SW480 (cell line): ENCODE measurements around the gene TRNP1.

ENCODE experiments used
- DNase-seq: peaks from one replicate; pipeline ENCODE4 v3.0.0-alpha.2; 2016; ENCODE audit warnings: low spot score

TRNP1 gene

DNA sequence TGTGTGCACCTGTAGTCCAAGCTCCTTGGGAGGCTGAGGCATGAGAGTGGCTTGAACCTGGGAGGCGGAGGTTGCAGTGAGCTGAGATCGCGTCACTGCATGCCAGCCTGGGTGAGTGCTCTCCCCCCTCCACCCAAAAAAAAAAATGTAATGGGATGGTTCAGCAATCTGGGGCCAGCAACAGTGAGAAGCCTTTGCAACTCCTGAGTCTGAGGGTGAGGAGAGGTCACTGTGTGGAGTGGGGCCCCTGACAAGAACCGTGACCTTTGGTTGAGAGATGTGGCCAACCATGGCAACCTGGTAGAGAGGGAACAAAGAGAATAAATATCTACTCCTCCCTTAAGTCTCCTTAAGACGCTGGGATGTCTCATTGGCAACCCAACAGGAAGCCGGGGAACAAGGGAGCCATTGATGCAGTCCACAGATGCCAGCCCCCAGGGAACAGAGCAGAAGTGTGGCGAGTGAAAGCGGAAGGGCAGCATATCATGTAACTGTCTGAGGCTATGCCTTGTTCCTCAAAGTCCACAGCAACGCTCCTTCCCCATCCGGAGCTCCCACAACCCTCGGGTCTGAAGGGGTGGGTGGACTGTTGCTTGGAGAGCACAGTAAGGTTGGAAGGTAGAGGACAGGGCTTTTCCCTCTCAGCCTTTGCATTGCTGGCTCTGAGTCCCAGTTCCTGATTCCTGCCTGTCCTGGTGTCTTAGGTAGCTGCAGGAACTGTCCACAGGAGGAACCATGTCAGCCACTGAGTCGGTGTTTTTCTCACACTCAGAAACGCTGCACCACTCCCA is 8.3 kb downstream of the TRNP1 start:
- peak; percentile 76 for DNase-seq

DNA sequence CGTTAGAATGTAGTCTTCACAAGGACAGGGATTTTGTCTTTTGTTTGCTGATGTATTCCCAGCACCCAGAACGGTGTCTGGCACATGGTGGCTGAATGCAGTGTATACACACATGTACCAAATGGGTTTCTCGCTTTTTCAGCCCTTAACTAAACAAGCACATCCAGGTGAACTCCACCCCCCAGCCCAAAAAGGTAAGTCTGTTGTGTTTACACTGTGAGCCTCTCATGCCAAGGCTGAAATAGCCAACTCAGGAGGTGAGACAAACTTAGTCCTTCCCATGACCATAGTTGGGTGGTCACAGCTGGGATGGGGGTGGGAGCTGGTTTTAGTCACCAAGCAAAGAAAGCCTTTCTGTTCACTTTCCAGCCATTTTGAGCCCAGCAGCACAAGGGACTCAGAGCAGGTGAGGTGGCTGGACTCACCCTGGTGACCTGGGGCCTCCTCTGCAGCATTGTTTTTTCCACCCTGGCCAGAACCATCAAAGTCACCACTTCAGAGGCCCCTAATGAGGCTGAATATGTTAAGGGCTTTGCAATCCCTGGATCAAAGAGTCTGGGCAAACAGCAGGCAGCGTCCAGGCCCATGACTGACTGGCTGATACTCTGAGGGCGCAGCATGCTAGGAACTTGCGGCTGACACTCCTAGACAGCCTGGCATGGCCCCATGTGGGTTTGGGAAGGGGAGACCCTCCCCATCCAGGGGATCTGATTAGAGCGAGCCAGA is 10.4 kb downstream of the TRNP1 start:
- peak; percentile 93 for DNase-seq

DNA sequence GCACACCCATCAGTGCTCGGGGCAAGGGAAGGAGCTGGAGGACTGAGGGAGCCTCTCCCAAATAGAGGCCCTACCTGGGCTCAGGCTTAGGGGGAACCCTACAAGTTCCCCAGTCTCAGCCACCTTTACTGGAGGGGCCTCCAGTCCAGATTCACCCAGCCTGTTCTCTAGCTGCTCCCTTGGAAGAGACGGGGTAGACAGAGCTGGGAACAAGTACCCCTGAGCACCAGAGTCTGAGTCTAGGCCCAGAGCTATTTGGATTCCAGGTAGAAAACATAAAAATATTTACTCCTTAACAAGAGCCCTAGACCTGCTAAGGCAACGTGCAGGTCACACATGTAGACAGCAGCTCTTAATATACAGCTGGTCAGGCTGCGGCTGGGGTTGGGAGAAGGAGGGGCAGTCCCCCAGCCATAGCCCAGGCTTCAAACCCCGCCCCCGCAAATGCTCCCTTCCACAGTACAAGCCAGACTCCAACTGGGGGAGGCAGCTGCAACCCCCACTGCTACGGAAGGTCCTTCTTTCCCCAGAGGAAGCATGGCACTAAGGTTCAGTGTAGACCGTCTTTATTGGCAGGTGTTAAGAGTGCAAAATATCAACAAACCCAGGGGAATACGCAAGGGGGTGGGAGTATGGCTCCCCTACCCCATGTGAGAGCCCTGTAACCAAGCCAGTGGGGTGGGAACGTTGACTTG is 11.1 kb downstream of the TRNP1 start:
- peak; percentile 79 for DNase-seq

DNA sequence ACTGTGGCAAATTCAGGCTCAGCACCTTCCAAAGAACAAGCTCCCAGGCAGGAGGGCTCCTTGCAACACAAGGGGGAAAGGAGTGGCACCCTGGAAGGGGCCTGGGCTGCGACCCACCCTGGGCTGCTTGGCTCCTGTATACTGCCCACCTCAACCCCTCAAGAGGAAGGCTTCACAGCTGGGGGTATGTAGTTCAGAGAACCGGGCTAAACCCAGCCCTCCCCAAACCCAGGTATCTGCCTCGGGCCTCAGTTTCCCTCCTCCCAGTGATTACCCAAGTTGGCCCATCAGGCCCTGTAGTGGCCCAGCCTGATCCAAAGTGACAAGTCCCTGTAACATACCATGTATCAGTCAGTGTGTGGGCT is 11.7 kb downstream of the TRNP1 start:
- DNase-seq = no peak

DNA sequence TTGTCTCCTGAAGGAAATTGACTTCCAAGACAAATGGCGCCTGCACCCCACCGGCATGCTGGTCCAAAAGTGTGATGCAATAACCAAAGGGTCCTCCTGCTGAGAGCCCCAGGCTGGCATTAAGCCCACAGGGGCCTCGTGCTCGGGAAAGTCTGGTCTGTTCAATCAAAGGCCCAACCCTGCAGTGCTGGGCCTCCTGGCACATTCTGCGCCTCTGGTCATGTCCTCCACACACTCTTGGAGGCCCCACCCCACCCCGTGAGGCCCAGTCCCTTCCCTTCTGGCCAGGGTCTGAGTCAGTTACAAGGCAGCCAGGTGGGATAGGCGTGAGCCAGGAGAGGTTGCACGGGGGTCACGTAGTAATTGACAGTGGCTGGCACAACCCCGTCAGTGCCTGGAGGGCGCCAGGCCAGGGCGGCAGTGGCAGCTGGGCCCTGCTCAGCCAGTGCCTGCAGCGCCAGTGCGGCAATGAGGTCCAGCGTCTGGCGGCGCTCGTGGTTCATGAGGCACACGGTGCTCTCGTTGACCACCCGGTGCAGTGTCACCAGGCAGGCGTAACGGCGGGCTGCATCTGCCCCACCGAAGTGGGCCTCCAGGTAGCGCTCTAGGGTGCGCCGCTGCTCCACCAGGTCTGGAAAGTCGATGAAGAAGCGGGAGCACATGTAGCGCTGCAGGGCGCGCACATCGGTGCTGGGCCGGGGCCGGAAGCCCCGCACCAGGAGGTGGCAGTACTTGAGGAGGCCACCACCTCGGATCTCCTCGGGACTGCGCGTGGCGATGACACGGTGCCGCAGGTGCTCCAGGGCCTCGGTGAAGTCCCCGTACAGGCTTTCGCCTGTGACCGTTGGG is 12.4 kb downstream of the TRNP1 start:
- DNase-seq = no peak

DNA sequence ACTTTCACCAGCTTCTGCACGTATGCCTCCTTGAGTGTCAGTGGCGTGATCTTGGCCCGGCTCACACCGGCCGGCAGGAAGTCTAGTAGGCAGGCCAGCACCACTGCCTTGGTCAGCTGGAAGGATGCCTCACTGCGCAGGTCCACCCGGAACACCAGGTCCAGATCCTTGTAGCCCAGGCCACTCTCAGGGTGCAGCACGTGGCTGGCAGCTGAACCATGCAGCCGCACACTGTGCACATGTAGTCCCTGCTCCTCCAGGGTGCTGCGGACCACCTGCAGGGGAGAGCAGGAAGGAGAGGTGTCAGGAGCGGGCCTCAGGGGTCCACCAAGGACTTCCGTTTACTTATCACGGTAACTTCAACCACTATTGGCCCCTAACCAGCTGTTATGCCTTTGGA is 13.2 kb downstream of the TRNP1 start:
- DNase-seq = no peak

DNA sequence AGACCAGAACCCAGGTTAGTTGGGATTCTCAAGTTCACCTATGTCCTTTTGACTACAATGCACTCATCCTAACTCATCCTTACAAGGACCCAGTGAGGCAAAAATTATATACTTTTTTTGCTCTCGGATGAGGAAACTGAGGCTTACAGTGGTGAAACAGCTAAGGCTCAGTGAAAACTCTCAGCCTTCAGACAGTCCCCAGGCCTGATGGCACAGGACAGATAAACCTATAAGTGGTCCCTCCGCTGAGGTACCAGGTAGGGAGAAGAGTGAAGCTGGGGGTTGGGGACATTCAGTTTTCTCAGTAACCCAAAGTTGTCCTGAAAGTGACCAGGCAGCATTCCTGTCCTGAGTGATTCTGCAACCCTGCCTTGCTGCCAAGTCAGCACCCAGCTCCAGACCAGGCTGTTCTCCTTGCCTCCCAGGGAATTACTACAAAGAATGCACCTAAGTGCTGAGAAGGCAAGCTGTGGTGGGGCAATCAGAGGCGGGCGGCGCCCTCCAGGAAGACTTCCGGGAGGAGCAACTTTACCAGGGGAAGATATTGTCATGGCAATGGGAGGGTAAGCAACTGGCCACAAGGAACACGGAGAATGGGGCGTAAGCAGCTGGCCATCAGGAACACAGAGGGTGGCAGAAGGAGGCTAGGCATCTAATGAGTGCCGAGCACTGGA is 14.6 kb downstream of the TRNP1 start:
- no peak for DNase-seq

DNA sequence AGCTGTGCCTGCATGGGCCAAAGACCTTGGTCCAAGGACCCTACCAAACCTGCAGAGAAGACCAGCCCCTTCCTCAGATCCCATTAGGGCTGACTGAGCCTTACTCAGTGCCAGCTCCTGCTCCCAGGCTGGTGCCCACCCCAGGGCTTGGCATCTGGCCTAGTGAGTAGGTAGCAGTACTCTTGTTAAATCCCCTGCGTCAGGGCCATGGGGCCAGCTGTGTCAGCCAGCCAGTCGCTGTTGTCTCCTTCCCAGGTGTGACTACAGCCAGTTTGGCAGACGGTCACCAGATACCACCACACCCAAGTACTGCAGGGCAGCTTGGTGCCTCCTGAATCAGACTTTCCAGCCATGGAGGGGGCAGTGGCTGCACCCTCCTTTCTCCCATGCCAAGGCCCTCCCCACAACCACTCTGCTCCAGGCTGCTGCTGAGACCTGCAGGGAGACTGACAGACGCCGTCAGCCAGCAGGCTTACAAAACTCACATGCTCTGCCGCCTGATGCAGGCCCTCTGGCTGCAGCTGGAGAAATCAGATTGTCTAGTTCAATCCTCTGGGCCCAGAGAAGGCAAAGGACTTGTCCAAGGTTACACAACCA is 16.2 kb downstream of the TRNP1 start:
- no peak for DNase-seq

DNA sequence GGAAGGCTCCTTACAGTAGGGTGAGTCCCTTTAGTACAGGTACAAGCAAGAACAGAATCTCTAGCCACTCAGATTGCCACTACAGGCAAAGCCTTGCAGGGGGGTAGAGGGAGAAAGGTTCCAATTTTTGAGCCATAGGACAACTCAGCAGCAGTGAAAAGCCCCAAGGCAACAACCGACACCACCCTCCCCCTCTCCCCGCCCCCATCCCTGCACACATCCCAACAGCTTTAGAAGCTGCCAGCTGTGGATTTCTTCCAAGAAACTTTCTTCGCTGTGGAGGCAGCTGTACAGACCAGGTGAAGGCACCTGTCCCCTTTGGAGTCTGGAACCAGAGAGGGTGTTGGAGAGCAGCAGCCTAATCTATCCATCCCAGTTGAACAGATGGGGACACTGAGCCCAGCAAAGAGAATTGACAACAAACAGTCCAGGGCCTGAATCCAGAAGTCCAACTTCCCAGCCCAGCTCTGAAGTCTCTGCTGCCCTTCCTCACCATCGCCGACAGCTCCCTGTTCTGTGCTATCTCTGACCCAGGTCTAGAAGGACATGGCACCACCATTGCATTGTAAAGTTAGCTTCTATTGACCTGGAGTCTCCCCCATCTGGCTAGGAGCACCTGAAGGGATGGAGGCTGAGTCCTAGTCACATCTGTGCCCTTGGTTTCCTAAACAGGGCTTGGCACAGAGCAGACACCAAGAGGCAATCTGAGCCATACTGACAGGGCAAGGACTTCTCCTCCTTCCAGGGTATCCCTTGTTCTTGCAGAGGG is 16.9 kb downstream of the TRNP1 start:
- no peak for DNase-seq

DNA sequence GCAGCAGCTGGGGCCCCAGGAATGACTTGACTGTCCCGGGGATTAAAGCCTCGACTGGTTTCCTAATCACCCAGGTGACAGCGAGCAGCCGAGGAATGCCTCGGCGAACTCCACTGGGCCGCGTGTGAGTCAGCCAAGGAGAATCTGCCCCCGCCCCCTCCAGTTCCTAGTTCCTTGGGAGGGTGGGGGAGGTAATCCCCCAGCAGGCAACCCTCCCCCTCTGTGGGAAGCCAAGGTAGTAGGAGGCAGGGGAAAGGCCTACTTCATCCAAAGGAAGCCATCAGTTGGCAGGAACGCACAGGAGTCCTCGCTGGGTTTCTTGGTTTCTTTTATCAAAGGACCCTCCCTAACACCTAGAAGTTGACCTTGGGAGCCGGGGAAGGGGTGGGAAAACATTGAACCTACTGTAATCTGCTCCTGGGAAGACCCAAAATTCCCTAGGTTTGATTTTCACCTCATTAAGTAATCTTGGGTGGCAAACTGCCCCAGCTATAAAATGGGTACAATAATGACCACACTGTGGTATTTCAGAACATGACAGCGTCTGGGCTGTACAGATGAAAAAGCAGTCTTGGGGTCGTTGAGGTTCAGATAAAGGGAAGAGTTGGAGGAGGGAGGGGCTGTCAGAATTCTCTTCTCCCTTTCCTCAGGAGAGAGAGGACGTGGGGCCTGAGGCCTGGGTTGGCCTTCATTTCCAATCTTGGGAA is 17.7 kb downstream of the TRNP1 start:
- DNase-seq = peak; percentile 73

DNA sequence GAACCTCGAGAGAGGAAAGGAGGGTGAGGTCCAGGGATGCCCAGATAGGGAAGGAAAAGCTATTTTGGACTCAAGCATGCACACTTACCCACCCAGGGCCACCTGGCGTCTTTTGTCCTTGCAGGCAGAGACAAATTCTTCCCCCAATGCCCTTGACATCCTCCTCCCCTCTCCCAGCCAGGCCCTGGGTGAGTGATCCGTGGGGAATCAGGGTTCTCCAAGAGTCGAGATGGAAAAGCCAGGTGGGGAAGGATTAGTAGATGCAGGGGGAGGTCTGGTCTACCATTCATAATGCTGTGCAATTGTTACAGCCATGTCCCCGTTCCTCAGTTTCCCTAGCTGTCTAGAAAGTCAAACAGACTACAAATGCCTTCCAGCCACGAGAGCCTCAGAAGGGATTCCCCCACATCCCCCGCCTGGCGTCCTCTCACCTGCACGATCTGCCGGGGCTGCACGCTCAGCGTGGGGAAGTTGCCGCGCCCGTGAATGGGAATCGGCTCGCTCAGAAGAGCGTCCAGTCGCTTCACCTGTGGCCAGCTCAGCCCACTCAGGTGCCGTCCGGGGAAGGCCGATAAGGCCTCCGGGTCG is 18.6 kb downstream of the TRNP1 start:
- no peak for DNase-seq

DNA sequence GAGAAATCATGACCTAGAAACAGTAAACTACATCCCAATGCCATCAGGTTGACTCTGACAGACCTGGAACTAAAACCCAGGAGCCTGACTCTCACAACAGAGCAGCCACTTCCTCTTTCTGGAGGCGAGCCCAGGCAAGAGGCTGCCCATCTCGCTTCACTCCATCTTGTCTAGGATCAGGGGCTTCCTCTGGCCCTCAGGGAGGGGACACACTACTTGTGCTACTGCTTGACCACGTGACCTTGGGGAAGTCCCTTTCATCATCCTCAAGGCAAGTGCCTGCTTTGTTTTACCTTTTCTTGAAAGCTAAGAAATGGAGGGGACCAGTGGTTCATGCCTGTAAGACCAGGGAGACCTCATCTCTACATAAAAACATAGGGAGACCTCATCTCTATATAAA is 21.8 kb downstream of the TRNP1 start:
- DNase-seq = no peak

DNA sequence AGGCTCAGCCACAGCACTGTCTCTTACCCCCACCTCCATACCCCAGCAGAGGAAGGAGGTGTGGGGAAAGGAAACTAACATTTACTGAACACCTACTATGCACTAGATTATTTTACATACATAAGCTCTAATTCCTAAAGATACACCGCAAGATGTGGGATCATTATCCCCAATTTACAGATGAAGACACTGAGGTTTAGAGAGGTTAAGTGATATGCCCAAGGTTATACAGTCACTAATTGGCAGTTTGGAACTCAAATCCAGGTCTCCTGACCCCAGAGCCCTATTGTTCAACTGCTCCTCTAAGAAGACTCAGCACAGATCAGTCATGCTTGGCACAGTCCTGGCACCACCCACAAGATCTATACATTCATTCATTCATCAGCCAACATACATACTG is 22.9 kb downstream of the TRNP1 start:
- DNase-seq = no peak

DNA sequence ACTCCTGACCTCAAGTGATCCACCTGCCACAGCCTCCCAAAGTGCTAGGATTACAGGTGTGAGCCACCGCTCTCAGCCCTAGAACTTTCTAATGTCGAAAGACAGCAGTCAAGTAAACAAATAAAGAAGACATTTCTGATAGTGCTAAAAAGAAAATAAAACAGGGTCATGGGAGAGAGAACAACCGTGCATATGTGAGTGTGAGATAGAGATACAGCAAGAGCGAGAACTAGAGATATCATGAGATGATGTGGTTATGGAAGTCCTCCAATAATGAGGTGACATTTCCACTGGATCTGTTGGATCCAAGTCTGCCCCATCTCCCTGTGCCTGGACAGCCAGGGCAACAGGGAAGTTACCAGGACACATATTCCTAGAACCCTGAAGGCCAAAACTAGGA is 23.7 kb downstream of the TRNP1 start:
- DNase-seq = no peak

DNA sequence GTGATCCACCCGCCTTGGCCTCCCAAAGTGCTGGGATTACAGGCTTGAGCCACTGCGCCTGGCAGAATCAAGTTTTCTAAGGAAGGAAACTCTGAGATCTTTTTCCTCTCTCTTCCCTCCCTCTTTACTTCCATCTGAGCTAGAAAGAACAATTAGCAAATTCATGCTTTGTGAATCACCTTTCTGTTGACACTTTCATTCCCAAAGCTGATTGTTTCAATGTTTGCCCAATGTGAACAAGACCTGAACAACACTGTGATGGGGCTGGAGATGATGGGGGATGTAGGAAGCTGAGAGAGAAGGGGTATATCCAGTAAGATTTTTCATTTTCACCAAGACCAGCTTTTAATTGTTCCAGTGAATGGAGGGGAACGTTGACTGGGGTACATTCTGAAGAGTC is 24.8 kb downstream of the TRNP1 start:
- no peak for DNase-seq

DNA sequence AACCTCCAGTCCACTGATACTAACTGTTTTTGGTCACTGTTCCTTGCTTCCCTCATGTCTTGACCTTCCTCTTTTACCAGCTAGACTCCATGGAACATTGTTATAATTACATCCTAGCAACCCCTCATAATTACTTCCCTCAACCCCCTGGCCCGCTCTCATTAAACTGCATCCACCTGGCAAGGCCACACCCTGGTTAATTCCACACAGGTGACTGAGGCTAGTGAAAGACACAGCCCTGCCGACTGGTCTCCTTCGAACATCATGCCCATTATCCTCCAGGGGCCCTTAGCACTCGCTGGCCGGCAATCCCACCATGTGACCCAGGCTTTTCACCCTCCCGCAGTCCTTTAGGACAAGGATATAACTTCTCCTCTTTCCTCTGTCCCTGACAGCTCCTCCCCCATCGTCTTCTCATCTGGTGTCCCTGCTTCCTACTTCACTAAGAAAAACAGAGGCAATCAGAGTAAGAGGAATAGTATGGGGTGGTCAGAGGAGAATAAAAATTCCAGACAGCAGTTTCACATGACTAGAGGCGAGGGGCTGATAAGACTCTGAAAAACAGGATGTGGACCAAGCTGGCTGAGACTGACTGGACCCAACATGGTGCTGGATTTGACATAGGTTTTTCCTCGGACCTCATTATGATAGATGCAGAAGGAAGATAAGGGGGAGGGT is 28.0 kb downstream of the TRNP1 start:
- no peak for DNase-seq

DNA sequence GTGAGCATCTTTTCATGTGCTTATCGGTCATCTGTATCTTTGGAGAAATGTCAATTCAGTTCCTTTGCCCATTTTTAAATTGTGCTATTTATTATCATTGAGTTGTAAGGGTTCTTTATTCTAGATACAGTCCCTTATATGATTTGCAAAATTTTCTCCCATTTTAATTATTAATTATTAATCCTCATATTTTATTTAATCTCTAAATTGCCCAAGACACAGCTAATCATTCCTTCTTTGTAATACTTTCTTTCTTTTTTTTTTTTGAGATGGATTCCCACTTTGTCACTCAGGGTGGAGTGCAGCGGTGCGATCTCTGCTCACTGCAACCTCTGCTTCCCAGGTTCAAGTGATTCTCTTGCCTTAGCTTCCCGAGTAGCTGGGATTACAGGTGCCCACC is 32.2 kb downstream of the TRNP1 start:
- no peak for DNase-seq

DNA sequence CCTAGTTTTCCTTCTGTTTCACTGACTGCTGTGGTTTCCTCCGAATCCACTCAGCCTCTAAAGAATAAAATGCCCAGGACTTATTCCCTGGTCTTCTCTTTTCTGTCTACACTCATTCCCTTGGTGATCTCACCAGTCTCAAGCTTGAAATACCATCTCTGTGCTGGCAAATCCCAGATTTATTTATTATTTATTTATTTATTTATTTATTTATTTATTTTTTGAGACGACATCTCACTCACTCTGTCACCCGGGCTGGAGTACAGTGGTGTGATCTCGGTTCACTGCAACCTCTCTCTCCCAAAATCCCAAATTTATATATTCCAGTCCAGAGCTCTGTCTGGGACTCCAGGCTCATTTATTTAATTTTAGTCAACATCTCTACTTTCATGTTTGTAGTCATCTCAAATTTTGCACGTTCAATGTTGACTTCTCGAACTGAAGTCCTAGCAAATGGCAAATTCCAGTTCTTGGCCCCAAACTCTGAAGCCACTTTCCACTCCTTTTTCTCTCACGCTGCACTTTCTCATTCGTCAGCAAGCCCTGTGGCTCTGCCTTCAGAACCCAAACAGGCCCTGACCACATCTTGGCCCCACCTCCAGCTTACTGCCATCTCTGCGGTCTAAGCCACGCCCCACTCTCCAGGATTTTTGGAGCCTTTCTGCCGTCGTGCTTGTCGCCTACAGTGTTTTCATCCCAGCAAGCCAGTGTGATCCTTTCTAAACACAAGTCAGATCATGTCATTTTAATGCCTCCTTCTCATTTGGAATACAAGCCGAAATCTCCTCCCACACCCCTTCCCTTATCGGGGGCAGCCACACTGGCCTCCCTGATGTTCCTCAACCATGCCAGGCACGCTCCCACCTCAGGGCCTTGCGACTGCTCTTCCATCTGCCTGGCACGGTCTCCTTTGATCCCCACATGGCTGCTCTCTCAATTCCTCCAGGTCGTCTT is 33.4 kb downstream of the TRNP1 start:
- DNase-seq = peak; percentile 63
